ENCODE measurements around the gene TLL1. TPM values are rescaled to one million over a fixed set of nuclear protein-coding genes. Genes with fewer than 3 reads are reported as not detected.

Gene TLL1
- not detected for total RNA-seq

DNA sequence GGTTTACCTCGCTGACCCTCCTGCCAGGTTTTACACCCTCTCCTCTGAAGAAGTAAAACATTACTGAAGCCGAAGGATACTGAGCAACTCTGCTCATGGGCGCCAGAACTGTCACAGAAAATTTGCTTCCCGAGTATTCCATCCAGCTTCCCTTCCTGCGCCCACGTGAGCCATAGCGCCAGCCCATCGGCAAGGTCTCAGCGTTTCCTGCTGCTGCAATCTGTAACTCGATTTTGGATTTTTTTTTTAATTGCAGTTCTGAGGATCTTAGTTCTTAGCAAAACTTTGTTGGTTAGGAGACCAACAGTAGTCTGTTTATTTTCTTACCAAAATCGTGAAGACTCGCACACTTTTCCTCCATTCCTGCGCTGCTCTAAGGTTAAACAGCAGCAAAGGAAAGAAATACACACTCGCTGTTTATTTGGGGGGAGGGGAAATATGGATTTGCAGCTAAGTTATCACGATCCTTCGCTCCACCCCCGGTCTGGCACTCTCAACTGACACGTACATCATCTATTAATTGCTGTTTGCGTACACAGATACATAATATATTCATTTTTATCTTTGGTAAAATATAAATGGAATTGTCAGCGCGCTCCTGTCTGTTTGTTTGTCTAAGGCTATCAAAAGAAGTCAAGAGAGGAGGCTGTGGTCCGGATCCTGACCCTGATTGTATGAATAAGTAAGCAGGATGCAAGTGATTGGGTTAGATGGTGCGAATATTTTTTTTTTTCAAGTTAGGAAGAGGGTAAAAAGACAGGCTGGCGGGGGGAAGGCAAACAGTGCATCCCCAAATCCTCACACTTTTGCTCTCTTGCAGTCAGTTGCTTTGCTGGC is at the start of gene TLL1:
Gene TLL1 (plus strand): TSS at position 777 of the 837 bp plus-strand sequence. CDS start 668 bp downstream, outside the sequence.
- DNase-seq (ENCODE audit: low read depth in 2 of 3, low spot score in 2 of 3), result peak in 2 of 3 donors; percentile 3 to 4

DNA sequence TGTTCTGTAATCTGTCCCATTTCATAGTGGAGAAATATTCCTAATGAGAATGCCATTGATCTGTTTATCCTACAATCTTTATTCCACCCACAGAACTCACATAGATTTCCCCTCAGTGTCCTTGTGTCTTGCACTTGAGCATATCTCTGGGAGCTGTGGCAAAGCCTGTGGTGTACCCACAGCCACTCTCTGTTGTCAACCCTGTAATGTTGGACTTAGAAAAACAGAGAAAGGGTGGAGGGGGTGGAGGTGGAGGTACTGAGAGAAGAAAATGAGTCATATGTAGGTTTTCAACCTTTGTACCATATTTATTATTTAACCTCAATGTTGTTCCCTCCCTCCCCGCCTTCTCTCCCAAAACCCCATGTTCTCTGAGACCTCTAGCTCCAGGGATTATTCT is 46.9 kb upstream of the TLL1 start:
- no peak for DNase-seq (ENCODE audit: low read depth in 2 of 3, low spot score in 2 of 3)

DNA sequence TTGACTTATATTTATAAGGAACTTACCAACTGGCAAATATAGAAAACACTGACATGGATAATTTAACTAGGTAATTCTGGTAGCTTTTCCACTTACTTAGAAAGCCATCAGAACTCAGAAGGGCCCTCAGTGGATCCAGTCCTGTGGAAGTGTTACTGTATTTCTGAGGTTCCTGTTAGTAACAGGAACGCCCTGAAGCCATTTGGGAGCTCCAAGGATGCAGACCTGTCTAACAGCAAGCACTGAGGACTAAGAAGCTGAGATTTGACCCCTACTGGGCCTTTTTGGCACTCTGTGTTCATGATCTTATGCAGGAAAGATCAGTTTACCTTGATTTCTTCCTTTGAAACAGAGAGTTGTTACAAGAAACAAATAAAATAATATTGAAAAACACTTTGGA is 46.0 kb upstream of the TLL1 start:
- no peak for DNase-seq (ENCODE audit: low read depth in 2 of 3, low spot score in 2 of 3)

DNA sequence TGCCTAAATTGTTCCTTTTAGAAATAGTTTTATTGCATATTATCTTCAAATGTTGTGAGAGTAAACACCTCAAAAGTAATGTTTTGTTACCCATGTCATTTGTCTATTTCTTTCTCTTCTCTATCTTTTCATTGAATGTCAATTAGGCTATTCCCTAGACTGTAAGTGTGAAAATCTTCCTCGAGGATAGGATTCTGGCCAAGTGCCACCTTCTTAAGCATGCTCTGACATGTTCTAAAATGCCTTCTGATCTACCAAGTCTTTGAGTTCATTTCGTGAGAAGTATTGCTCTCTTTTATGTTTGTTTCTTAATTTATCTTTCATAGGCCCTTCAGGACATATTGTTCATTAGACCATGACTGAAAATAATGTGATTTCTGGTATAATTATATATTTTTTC is 44.1 kb upstream of the TLL1 start:
- no peak for DNase-seq (ENCODE audit: low read depth in 2 of 3, low spot score in 2 of 3)

DNA sequence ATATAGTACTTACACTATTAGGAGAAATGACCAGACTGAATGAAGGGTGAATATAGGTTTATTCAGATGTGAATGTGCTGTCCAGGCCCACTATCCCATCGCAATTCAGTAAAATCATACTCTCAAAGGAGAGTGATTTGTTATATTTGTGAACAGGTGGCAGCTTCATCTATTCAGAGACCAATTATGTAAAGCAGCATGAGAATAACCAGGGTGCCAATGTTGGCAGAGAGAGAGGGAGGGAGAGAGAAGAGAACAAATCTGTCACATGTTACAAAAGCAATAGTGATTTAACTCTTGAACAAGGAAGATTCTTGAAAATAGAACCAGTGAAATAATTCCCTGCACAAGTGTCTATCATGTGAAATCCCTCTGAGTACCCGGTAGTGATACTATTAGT is 38.9 kb upstream of the TLL1 start:
- no peak for DNase-seq (ENCODE audit: low read depth in 2 of 3, low spot score in 2 of 3)

DNA sequence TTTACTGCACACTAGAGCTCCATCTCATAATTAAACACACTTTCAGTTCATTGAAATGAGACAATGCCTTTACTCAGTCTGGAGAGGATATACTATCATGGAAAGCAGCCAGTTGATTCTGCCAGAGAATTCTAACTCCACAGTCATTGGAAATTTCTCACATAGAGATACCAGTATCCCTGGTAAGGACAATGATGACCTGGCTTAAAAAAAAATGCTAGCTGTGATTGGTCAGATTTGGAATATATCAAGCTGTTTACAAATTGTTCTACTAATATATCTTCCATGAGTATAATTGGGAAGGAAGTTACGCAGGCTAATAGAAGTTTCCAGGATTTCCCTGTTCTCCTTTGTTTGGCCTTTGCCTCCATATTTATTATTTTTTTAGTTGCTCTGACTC is 34.5 kb upstream of the TLL1 start:
- DNase-seq (ENCODE audit: low read depth in 2 of 3, low spot score in 2 of 3), result no peak

DNA sequence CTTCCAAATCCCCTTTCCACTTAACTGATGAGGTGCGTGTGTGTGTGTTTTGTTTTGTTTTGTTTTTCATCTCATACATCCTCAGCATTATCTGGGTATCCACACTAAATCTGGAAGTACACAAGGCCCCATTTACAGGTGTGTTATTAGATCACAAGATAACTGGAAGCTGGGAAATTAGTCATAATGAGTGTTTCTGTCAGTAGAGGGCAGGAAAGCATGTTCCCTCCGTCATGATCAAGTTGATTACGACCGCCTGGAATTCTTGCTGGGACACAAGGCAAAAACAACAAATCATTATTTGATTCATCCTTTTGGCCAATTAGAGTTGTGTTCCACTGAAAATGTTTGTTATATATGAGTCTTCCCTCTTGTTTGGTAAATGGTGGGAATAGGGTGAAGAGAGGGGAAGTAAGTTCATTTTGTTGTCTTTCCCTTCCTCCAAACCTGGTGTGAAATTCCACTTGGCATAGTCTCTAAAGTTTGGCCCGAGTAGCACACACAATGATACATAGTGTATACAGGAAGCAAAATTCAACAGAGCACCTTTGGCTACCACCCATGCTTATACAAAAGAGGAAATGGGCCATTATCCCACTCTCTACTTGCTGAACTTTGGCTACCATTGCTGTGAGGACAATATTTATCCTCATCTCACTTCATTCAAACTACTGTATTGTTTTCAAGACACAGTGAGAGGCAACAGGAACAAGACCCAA is 33.3 kb upstream of the TLL1 start:
- no peak for DNase-seq (ENCODE audit: low read depth in 2 of 3, low spot score in 2 of 3)

DNA sequence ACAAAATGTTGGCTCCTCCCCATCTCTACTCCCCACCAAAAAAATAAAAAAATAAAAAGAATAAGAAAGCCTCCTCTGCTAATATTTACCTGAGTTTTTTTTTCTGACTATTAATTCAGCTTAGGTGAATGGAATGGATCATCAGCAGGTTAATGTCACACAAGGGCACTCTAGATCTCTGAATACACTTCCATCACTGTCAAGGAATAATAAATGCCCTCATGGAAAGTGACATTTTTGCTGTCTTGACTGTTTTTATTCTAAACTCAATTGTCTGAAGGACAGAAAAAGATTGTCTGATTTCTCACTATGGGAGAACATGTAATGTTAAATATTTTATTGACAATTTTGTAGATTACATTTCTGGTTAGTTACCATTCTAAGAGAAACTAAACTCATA is 30.4 kb upstream of the TLL1 start:
- DNase-seq (ENCODE audit: low read depth in 2 of 3, low spot score in 2 of 3), result no peak

DNA sequence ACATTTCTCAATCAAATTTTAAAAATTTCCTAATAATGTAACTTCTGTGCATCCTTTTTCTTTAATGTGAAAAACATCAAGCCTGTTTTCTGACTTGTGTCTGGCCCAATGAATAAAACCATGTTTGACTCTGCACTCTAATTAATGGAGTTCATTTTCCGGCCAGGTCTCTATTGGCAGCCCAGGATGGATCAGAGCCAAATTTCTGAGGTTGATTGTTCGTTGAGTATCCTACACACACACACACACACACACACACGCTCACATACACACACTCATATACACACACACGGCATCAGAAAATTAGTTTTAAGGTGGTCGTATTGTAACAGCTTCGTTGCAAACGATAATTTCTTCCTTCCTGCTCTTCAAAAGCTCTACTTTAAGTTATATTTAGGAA is 28.9 kb upstream of the TLL1 start:
- DNase-seq (ENCODE audit: low read depth in 2 of 3, low spot score in 2 of 3), result no peak

DNA sequence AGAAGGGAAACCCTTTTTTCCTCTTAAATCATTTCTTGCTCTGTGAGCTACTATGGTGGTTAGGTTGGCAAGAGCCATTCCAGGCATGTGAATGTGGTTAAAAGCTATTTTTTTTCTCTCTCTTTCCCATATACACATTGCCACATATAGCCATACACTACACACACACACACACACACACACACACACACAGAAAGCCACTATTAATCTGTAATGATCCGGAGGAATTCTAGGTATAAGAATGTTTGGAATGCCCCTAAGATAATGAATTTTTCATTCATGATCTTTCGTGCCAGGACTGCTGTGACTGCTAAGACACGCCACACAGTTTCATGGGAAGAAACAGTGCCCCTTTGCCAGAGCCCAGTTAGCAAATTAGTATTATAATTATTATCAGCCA is 21.8 kb upstream of the TLL1 start:
- no peak for DNase-seq (ENCODE audit: low read depth in 2 of 3, low spot score in 2 of 3)

DNA sequence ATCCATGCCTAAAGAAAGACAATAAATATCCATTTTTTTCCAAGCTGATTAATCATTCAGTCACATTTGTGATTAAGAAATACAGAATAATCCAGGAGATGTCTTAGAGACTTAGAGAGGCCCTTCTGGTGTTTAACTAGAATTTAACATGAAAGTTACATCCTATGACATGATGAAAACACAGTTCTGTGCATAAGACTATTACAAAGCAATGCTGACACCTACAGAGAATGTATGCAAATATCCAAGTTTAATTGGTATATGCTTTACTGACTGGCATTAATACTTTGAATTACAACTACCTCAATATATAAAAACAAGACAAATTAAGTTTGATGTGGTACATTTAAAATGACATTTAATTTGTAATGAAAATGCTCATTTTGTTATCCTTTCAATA is 17.8 kb upstream of the TLL1 start:
- no peak for DNase-seq (ENCODE audit: low read depth in 2 of 3, low spot score in 2 of 3)

DNA sequence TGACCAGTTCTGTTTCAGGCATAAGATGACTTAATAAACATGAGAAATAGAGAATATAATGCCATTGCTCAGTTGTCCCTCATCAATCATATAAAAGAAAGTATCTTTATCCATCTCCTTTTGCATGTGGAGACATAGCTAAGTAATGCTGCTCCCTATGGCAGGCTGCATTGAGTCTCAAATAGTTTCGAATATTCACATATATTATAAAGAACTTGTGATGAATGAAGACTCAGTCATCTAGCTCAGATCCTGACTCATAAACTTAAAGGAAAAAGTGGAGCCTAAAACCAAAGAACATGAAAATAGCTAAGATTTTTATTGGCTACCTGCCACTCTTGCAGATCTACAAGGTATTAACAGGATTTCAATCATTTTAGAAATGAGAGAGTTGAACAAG is 11.7 kb upstream of the TLL1 start:
- DNase-seq (ENCODE audit: low read depth in 2 of 3, low spot score in 2 of 3), result no peak

DNA sequence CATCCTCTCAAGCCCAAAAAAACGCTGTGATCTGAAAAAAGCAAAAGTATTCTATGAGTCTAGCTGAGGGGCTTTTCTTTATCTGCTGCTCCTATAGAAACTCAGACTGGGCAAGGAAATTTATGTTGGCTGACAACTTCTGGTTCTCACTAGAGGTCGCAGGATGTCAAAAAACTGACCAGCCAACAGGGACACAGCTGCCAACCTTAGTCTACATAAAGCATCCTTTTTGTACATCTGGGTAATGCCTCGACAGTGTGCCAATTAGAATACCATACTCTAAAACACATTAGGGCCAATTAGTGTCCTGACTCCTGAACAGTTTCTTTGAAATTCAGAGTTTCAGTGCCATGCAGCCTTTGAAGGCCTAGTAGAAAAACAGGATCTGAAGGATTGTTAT is 8.8 kb upstream of the TLL1 start:
- DNase-seq (ENCODE audit: low read depth in 2 of 3, low spot score in 2 of 3), result no peak

DNA sequence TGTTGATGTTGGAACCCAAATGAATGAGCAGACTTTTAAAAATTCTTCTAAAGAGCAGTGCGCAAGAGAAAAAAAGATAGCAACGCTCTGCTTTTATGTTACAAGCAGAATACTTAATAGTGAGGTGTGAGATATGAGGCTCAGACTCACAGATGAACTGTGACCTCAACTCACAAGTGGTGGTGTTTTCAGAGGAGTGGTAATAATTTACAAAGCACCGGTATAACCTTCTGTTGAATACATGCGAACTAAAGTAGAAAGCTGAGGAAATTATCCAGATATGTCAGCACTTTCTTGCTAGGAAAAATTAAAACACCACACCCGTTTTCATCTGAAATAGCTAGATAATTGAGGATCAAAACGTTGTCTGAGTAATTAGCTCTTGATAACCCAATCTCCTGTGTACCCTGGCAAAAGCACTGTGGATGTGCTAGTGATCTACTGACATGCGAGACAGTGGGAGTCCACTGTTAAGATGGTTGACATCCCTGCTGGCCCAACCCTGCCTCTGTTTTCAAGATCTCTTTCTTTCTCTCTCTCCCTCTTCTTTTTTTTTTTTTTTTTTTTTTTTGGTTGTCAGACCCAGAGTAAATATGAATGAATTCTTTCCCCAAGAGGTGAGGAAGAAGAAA is 6.9 kb upstream of the TLL1 start:
- no peak for DNase-seq (ENCODE audit: low read depth in 2 of 3, low spot score in 2 of 3)

DNA sequence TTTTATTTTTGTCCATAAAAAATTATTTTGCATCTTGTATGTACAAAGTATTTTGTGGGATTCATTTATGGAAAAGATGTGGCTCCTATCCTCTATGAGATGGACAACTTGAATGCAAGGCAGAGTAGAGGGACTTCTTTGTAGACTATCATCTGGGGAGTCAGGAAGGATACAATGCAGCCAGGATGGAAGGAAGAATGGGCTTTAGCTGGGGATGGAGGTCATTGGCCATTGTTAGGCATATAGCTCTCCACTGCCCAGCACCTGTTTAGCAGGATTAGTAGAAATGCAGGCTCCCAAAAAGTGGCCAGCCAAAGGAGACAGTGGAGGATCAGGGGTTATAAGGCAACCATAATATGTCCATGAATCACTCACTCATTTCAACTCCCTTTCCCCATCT is 5.1 kb upstream of the TLL1 start:
- no peak for DNase-seq (ENCODE audit: low read depth in 2 of 3, low spot score in 2 of 3)

DNA sequence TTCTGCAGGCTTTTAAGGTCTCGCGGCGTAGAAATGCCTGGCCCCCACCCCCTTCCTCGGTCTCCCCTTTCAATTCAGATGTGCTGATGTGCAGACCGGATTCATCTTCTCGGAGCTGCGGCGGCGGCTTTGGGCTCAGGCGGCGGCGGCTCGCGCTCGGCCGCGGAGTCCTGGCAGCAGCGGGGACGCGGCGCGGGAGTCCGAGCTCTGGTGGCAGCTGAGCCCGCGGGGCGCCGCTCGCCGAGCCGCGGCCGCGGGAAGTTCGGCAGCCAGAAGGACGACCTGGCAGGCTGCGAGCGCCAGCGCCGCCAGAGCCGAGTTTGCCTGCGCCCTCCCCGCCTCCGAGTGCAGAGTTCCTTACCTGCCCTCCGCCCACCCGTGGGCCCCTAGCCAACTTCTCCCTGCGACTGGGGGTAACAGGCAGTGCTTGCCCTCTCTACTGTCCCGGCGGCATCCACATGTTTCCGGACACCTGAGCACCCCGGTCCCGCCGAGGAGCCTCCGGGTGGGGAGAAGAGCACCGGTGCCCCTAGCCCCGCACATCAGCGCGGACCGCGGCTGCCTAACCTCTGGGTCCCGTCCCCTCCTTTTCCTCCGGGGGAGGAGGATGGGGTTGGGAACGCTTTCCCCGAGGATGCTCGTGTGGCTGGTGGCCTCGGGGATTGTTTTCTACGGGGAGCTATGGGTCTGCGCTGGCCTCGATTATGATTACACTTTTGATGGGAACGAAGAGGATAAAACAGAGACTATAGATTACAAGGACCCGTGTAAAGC is 448 bp downstream of the TLL1 start:
- DNase-seq (ENCODE audit: low read depth in 2 of 3, low spot score in 2 of 3), result peak in 2 of 3 donors; percentile 13 to 29

DNA sequence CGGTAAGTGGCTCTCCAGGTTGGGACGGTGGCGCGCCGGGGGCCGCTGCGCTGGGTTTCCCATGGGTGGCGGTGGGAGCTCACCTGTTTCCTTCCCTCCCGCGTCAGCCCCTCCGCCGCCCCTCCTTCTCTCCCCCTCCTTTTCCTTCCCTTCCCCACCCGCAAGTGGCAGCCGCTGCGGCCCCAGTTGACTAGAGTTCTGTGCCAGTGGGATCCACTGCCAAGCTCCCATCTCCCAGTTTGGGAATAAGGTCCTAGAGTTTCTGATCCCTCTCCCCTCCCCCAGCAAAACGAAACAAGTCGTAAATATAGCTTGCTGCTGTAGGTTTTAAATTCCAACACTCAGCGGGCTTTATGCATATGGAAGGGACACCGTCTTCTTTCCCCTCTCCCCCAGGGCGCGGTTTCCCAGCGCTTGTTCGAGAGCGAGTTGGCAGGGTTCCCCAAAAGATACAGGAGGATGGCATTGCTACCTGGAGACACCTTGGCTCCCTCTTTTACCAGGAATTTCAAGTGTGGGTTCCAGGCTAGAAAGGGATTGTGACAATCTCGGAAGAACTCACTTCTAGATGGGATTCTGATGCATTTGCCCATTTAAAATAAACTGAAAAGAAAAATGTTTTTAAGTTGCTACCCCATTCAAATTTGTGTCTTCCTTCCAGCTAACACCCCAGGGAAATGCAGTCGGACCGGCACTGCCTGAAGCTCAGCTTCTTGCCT is 1.2 kb downstream of the TLL1 start:
- peak in 1 of 3 donors; percentile 6 for DNase-seq (ENCODE audit: low read depth in 2 of 3, low spot score in 2 of 3)

DNA sequence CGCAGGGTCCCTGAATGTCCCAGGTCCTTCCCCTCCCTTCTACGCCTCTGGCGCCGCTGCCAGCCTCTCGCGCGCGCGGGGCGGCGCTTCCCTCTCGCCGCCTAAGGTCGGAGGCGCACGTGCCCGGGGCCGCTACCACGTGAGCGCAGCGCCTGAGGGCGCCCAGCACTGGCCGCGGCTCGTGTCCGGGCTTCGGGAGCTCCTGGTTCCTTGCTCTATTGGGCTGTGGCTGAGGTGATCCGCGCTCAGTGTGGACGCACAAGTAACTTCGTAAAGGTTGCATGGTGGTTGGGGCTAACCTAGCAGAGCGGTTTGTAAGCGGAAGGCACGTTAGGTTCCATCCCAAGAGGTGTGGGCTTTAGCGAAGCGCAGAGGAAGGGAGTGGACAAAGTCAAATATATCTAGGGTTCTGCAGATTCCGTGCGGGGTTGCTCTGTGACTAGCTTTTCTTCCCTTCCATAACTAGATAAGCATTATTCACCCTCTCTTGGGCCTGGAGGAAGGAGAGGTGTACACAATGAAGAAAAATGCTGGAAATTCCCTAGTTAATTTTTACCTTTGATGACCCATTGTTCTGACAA is 1.8 kb downstream of the TLL1 start:
- peak in 2 of 3 donors; percentile 9 to 17 for DNase-seq (ENCODE audit: low read depth in 2 of 3, low spot score in 2 of 3)

DNA sequence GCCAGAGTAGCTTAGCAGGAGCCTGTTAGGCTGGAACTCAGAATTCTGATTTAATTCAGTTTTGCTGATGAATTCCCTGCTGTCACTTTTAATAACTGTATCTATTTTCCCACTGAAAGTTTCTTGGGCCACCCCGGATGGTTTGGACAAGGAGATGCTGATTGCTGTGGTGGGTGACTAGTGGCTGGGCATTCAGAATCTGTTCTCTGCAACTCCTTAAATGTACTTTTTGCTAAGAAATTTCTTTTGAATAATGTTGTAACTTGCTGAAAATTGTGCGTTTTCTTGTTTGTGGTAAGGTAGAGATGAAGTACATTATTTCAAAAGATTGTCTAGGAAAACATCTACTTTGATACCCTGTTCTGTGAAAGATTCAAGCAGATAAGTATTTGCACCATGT is 2.4 kb downstream of the TLL1 start:
- DNase-seq (ENCODE audit: low read depth in 2 of 3, low spot score in 2 of 3), result no peak

DNA sequence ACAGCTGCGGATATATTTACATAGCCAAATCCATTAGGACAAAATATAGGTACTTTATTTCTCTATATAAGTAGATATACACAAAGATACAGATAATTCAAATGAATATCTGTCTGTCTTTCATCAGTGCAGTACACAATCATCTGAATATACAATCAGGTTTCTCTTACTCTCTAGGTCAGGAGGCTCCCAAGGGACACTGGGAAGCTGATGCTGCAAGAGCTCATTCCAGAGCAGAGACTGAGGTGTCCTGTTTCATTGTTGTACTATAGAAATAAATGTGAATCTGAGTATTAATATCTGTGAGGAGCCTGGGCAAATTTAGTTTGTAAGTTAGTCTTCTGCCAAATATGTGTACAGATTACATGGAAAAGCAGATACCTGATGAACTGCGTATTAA is 4.2 kb downstream of the TLL1 start:
- no peak for DNase-seq (ENCODE audit: low read depth in 2 of 3, low spot score in 2 of 3)

All from hematopoietic multipotent progenitor cell (in vitro differentiated cells).